Measurements from ENCODE around the gene INTS1.

The INTS1 gene

GRCh38 chr7:1490837-1491236, 13.4 kb downstream of the INTS1 start:
- Histone ChIP-seq H3K9me3 (ENCODE audit: control insufficient read depth, low read length) (no peaks in the 10 kb centered on the region), H3K4me2 (ENCODE audit: low read length) (no peak overlapping the region), H3K27me3 (ENCODE audit: control insufficient read depth, insufficient read depth, low read length) (no peaks in the 10 kb centered on the region), H3K4me1 (no peaks in the 10 kb centered on the region), H3K27ac (no peak overlapping the region), H2AFZ (no peak overlapping the region), H3K4me3 (ENCODE audit: low read depth, low read length) (no peak overlapping the region), H3K36me3 (ENCODE audit: control insufficient read depth, insufficient read depth, low read length) (no peaks in the 10 kb centered on the region), H3K9ac (no peak overlapping the region), H3K79me2 (no peaks in the 10 kb centered on the region)
- no peak for TF ChIP-seq CTCF (IDR thresholded peaks at IDR 0.05)

GRCh38 chr7:1489336-1489735, 14.9 kb downstream of the INTS1 start:
- Histone ChIP-seq H2AFZ (no peak overlapping the region), H3K36me3 (ENCODE audit: control insufficient read depth, insufficient read depth, low read length) (no peaks in the 10 kb centered on the region), H3K4me2 (ENCODE audit: low read length) (no peak overlapping the region), H3K4me3 (ENCODE audit: low read depth, low read length) (no peak overlapping the region), H3K9ac (no peak overlapping the region), H3K4me1 (no peaks in the 10 kb centered on the region), H3K79me2 (no peaks in the 10 kb centered on the region), H3K9me3 (ENCODE audit: control insufficient read depth, low read length) (no peaks in the 10 kb centered on the region), H3K27ac (no peak overlapping the region), H3K27me3 (ENCODE audit: control insufficient read depth, insufficient read depth, low read length) (no peaks in the 10 kb centered on the region)
- no peak for TF ChIP-seq CTCF (IDR thresholded peaks at IDR 0.05)

DNA sequence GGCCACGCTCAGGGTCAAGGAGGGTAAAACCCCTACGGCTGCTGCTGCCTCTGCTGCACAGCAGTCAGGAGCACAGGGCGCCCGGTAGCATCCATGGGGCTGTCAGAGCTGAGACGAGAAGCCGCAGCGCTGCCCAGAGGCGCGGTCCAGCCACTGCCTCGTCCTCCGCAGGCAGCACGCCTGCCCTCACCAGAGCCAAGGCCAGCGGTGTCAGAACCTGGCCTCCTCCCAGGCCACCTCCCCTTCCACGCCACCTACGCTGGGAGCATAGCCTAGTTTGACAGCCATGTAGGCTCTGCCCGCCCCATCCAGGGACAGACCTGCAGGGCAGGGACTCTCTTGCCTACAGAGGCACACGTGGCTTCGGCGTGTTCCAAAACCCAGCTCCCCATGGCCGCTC, 16.2 kb downstream of the INTS1 start:
- Histone ChIP-seq H3K4me2 (ENCODE audit: low read length) (no peak overlapping the region), H3K79me2 (no peaks in the 10 kb centered on the region), H3K4me3 (ENCODE audit: low read depth, low read length) (no peak overlapping the region), H3K27ac (no peak overlapping the region), H3K9me3 (ENCODE audit: control insufficient read depth, low read length) (no peaks in the 10 kb centered on the region), H3K4me1 (no peaks in the 10 kb centered on the region), H3K36me3 (ENCODE audit: control insufficient read depth, insufficient read depth, low read length) (no peaks in the 10 kb centered on the region), H3K27me3 (ENCODE audit: control insufficient read depth, insufficient read depth, low read length) (no peaks in the 10 kb centered on the region), H3K9ac (no peak overlapping the region), H2AFZ (no peak overlapping the region)
- no peak for TF ChIP-seq CTCF (IDR thresholded peaks at IDR 0.05)

DNA sequence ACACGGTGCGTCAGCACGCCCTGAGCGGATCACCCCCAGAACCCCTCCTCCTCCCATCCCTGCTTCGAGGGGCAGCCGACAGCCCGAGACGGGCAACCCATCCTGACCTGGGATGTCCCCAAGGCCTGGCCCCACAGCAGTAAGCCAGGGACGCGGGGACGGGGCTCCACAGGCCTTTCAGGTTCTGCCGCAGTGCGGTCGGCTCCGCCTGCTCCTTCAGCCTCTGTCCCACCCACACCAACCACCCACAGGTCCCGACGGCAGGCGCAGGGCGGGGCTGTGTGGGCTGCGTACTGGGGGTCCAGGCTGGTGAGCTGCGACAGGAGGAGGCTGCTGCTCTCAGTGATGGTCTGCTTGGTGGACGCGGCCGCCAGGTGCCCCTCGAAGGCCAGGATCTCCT, 16.7 kb downstream of the INTS1 start:
- H3K79me2 ChIP-seq = no peaks in the 10 kb centered on the region
- H3K36me3 ChIP-seq (ENCODE audit: control insufficient read depth, insufficient read depth, low read length) = no peaks in the 10 kb centered on the region
- TF ChIP-seq CTCF (IDR thresholded peaks at IDR 0.05) = no peak
- no peaks in the 10 kb centered on the region for H3K4me1 ChIP-seq
- no peak overlapping the region for H3K4me3 ChIP-seq (ENCODE audit: low read depth, low read length)
- H3K4me2 ChIP-seq (ENCODE audit: low read length) = no peak overlapping the region
- no peak overlapping the region for H3K27ac ChIP-seq
- no peaks in the 10 kb centered on the region for H3K9me3 ChIP-seq (ENCODE audit: control insufficient read depth, low read length)
- H3K27me3 ChIP-seq (ENCODE audit: control insufficient read depth, insufficient read depth, low read length) = no peaks in the 10 kb centered on the region
- no peak overlapping the region for H3K9ac ChIP-seq
- H2AFZ ChIP-seq = no peak overlapping the region

DNA sequence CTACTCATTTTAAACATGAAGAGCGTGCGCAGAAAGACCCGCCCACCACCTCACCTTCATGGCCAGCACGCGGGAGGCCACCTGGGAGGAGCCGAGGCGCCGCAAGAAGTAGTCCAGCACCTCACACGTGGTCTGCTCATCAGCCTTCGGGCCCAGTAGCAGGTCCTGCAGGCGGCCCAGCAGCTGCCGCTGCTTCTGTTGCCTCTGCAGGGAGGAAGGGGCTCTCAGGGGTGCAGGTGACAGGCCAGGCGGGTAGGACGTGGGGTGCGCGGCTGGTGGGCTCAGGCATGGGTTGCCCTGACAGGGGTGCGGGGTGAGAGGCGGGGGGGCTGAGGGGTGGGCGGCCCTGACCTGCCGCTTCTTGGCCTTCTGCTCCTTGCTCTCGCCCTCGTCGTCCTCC, 17.6 kb downstream of the INTS1 start:
- Histone ChIP-seq H3K4me1 (no peaks in the 10 kb centered on the region), H3K9me3 (ENCODE audit: control insufficient read depth, low read length) (no peaks in the 10 kb centered on the region), H3K27ac (no peak overlapping the region), H3K27me3 (ENCODE audit: control insufficient read depth, insufficient read depth, low read length) (no peaks in the 10 kb centered on the region), H3K36me3 (ENCODE audit: control insufficient read depth, insufficient read depth, low read length) (no peaks in the 10 kb centered on the region), H3K4me2 (ENCODE audit: low read length) (no peak overlapping the region), H3K9ac (no peak overlapping the region), H3K79me2 (no peaks in the 10 kb centered on the region), H2AFZ (no peak overlapping the region), H3K4me3 (ENCODE audit: low read depth, low read length) (no peak overlapping the region)
- no peak for TF ChIP-seq CTCF (IDR thresholded peaks at IDR 0.05)

Measured in parathyroid adenoma (tissue), 2 donors.